HTERT RPE-1 (cell line): ENCODE measurements around the gene PDSS2.
"Not testable (repeated sequence)": the region's sequence is repeated elsewhere in the genome, so short reads cannot be mapped to it uniquely, and the experiment has no call there.

ENCODE experiments used
- in situ Hi-C: fragments of 300-500 bp; cut with MboI; formaldehyde crosslinking; loops from 4 replicates; pipeline ENCODE4 v1.14.3; 2020; ENCODE audit warnings: low sequenced_read_pairs

The PDSS2 gene

DNA sequence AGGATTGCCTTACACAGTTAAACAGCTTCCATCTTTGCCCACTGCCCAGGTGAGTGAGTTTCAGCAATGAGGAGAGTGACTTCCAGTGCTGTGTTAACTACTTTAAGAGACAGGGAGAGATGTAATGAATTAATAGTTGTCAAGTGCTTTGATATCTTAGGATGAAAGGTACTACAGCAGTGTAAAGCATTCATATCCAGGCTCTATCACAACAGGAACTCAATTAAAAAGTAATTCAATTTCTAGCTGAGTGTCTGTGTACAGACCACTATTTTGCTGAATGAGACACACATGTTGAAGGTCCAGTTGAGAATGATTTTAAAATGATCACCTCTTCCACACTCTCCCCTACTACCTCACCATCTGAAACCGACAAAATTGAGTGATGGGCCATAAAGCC is 273.3 kb downstream of the PDSS2 start:
- in situ Hi-C loops, result no loop called here

DNA sequence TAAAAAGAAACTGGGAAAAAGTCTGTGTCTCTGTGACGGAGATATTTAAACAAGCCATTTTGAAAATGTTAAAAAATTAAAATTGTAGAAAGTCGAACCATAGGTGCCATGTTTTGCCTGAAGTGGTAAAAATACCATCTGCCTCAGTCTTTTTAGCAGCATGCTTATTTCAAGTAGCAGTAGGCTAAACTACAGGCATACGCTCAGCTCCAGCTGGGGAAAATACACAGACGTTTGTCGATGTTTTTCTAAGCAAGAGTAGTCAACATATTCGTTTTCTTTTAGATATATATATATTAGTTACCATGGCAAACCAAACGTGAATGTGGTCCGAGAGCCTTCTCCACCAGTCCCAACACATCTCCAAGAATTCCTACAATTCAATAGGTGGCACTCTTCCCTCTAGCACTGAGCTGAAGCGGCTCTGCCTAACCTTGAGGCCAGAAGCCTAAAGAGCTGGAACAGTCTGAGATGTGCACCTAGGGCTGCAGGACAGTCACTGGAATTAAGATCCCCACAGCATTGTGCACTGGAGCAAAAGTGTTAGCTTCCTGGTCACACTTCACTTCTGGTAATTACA is 273.9 kb downstream of the PDSS2 start:
- in situ Hi-C loops, result no loop called here

DNA sequence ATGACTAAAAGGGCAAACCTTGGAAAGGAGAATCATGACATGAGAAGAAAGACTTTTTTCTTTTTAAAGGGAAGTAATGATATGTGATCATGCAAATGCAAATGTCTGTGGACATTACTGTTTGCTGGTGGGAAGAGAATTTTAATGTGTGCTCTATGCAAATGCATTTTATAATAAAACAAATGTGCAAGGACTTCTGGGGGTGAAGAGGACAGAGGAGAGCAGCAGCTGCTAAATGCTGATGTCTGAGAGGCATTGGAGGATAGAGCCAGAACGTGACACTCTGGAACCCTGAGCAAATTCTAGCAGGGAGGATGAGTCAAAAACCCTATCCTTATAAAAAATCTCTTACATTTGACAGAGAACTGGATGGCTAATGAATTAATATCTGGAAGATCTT is 274.9 kb downstream of the PDSS2 start:
- in situ Hi-C loops, result no loop called here

- in situ Hi-C loops, result no loop called here
Observed at GRCh38 chr6:107180099-107180498, 279.3 kb downstream of the PDSS2 start.

- in situ Hi-C loops, result no loop called here
Observed at GRCh38 chr6:107179004-107179403, 280.4 kb downstream of the PDSS2 start.

DNA sequence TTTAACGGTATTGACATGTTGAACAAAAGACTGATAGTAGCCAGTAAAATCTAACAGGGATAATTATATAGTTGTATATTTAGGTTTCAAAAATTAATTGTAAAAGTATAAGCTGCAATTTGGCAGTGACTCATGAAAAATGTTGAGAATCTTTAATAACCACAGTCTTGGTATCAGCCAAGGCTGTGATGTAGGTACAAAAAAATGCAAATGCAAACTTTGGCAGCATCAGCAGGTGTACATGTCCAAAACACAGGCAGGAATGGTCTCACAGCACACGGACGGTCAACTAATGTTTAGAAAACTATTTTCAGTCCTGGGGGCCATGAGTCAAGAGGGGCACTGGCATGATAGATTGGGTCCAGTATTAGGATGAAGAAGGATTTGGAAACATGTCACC is 285.6 kb downstream of the PDSS2 start:
- in situ Hi-C loops, result no loop called here

GRCh38 chr6:107171513-107171912 is 287.9 kb downstream of the PDSS2 start:
- in situ Hi-C loops, result no loop called here

GRCh38 chr6:107164299-107164698 is 295.1 kb downstream of the PDSS2 start:
- in situ Hi-C loops, result not testable (repeated sequence)

GRCh38 chr6:107161521-107161920 is 297.8 kb downstream of the PDSS2 start:
- in situ Hi-C loops, result no loop called here

DNA sequence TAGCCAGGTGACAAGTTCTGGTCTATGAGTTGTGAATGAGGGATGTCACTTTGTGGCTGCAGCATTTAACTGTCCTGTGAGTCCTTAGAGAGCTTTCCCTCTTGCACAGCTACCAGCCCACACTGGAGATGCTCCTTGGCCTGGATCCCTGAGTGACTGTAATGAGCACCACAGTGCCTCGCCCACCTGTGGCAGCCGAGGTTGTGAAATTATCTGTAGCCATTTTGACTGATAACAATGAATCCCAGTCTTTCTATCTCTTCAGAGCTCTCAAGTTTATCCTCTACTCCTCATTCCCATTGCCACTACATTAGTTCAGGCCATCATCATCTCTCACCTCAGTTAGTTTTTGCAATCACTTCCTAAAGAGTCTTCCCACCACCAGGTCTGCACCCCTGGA is 302.7 kb downstream of the PDSS2 start:
- in situ Hi-C loops, result no loop called here

GRCh38 chr6:107154801-107155160 is 304.6 kb downstream of the PDSS2 start:
- in situ Hi-C loops, result no loop called here

DNA sequence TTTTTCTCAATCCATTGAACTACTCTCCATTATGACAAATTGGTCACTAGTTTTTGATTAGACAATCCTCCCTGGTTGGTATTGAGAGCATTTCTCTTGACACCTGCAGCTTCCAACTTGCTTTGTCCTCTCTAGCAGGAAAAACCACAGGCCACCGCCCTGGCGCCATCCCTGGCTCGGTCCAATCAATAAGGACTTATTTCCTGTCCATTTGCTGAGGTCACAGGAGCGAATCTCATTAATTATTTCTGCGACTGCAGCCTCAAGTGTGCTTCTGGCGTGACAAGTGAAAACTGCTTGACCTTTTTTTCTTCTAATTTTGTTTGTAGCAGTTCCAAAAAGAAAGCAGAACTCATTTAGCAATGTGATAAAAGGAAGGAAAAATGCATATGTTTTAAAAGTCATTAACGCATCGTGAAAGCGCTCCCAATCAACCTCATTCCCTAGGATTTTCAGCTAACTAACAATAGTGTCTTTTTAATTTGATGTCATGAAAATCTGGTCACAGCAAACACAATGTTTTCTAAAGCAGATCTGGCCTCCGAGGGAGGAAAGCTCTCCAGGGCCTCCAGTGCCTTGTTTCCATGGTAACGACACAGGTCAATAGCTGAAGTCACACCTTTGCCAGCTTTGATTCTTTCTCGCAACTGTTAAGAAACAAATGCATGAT is 305.1 kb downstream of the PDSS2 start:
- in situ Hi-C loops, result no loop called here

GRCh38 chr6:107152638-107153430 is 306.5 kb downstream of the PDSS2 start:
- in situ Hi-C loops, result no loop called here

- in situ Hi-C loops, result no loop called here
Observed at GRCh38 chr6:107144666-107145065, 314.7 kb downstream of the PDSS2 start.

DNA sequence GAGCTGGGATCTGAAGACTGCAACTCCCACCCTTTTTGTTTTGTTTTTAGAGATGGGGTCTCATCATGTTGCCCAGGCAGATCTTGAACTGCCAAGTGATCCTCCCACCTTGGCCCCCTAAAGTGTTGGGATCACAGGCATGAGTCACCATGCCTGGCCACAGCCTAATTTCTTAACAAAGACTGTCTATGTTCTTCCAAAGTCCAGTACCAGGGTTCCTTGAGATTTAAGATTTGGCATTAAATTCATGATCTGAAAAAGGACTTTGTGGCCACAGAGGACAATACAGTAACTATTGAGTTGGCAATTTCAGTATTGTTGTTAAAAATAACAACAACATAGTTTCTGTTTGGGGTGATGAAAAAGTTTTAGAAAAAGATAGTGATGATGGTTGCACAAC is 315.4 kb downstream of the PDSS2 start:
- in situ Hi-C loops, result no loop called here

- in situ Hi-C loops, result no loop called here
Observed at GRCh38 chr6:107140581-107140980, 318.8 kb downstream of the PDSS2 start.

DNA sequence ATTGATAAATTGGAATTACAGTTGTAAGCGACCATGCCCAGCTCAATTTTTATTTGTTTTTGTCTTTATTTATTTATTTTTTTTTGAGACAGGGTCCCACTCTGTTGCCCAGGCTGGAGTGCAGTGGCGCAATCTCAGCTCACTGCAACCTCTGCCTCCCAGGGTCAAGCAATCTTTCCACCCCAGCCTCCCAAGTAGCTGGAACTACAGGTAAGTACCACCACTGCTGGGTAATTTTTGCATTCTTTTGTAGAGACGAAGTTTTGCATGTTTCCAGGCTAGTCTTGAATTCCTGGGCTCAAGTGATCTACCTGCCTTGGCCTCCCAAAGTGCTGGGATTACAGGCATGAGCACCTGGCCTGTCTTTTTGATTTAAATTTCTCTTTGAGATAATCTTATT is 323.0 kb downstream of the PDSS2 start:
- in situ Hi-C loops, result not testable (repeated sequence)

GRCh38 chr6:107135048-107135680 is 324.2 kb downstream of the PDSS2 start:
- in situ Hi-C loops, result not testable (repeated sequence)

GRCh38 chr6:107132330-107132954 is 326.9 kb downstream of the PDSS2 start:
- in situ Hi-C loops, result no loop called here

- in situ Hi-C loops, result no loop called here
Observed at GRCh38 chr6:107129370-107129925, 329.9 kb downstream of the PDSS2 start.

DNA sequence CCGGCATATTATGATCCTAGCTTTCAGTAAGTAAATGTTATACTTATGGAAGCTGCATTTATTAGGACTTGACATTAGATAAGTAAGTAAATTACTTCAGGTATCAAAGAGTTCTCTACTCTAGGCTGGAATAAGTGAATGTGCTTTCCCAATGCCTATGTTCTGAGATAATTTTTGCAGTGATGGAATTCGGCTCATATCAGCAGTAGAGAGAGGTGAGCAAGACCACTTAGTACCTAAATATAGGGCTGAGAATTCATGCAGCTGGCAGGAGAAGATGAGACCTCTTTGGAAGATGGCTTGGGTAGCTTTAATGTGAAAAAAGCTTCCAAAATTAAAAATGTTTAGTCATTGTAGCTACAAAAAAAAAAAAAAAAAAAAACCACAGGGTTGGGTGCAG is 330.8 kb downstream of the PDSS2 start:
- in situ Hi-C loops, result no loop called here
